Vagina (tissue), 2 donors: ENCODE measurements around the gene XK. TPM values are rescaled to one million over a fixed set of nuclear protein-coding genes. Genes with fewer than 3 reads are reported as not detected.

Source experiments
- DNase-seq, 2 donors: peaks; one replicate each; pipeline ENCODE4 v3.0.0-alpha.2; 2017; ENCODE audit errors: extremely low spot score in 2 of 2
- H3K27ac ChIP-seq: fragments of 200-600 bp; sonication (generic); one replicate; pipeline ENCODE4 v1.5.1; 2019
- H3K27me3 ChIP-seq: fragments of 200-600 bp; sonication (generic); one replicate; pipeline ENCODE4 v1.5.1; 2019
- H3K36me3 ChIP-seq, 2 donors: fragments of 200-600 bp; sonication (generic); one replicate each; pipeline ENCODE4 v1.5.1; 2017 to 2019
- H3K4me1 ChIP-seq: fragments of 200-600 bp; sonication (generic); one replicate; pipeline ENCODE4 v1.5.1; 2019
- H3K4me3 ChIP-seq, 2 donors: fragments of 200-600 bp; sonication (generic); 1 replicate in 1 of 2; 2 replicates in 1 of 2; pipeline ENCODE4 v1.5.1; 2016 to 2019
- H3K9me3 ChIP-seq: fragments of 200-600 bp; sonication (generic); one replicate; pipeline ENCODE4 v1.5.1; 2019
- CTCF ChIP-seq, 3 experiments: fragments of 450-650 bp in 2 of 3; fragments of 200-600 bp in 1 of 3; sonication (generic) in 1 of 3; IDR thresholded peaks; one replicate each; pipeline ENCODE4 v1.5.1; 2017 to 2019; ENCODE audit warnings: antibody characterized with exemption in 3 of 3, mild to moderate bottlenecking in 2 of 3, moderate library complexity in 2 of 3
- POLR2A ChIP-seq, 2 donors: fragments of 450-650 bp; IDR thresholded peaks; one replicate each; pipeline ENCODE4 v1.6.1; 2017; ENCODE audit warnings: antibody characterized with exemption in 2 of 2, mild to moderate bottlenecking in 2 of 2, moderate library complexity in 2 of 2
- POLR2AphosphoS5 ChIP-seq, 2 donors: sonication (generic); formaldehyde crosslinking; IDR thresholded peaks; one replicate each; pipeline ENCODE4 v1.9.0; 2017; ENCODE audit warnings: antibody characterized with exemption in 2 of 2, mild to moderate bottlenecking in 2 of 2, low read depth in 1 of 2; ENCODE audit not compliant: insufficient read depth in 1 of 2
- intact Hi-C: fragments of 100-400 bp; cut with DNase I; formaldehyde crosslinking; loops from one replicate; pipeline ENCODE4 v1.15.1; 2023
- total RNA-seq: library from RNA; depleted of rRNA; stranded (reverse); fragments of >200 nt; gene quantifications from one replicate; pipeline ENCODE4 v1.2.3, GENCODE V29; 2016

The XK gene
- total RNA-seq: 2.0 TPM

- no peaks in the 10 kb centered on the region for H3K4me1 ChIP-seq
- intact Hi-C loops: no loop called here
- H3K27ac ChIP-seq: peak within 1 kb of the TSS; percentile 26
- no peak for DNase-seq
- no peaks in the 10 kb centered on the region for H3K27me3 ChIP-seq
- H3K9me3 ChIP-seq: no peaks in the 10 kb centered on the region
- H3K36me3 ChIP-seq: no peaks in the 10 kb centered on the region
- TF ChIP-seq POLR2AphosphoS5 (IDR thresholded peaks at IDR 0.05; ENCODE audit: insufficient read depth in 1 of 2, low read depth in 1 of 2): no peak
- TF ChIP-seq POLR2A (IDR thresholded peaks at IDR 0.05): no peak
- no peak for TF ChIP-seq CTCF (IDR thresholded peaks at IDR 0.05)
- H3K4me3 ChIP-seq: peak within 1 kb of the TSS; percentile 40 to 43
Measured at GRCh38 chrX:37685381-37686359, at the start of gene XK. Gene XK (plus strand): TSS chrX:37685791. CDS start chrX:37685962, 171 bp downstream.

- intact Hi-C loops: no loop called here
- no peaks in the 10 kb centered on the region for H3K36me3 ChIP-seq
- TF ChIP-seq POLR2AphosphoS5 (IDR thresholded peaks at IDR 0.05; ENCODE audit: insufficient read depth in 1 of 2, low read depth in 1 of 2): no peak
- TF ChIP-seq POLR2A (IDR thresholded peaks at IDR 0.05): no peak
- no peak for TF ChIP-seq CTCF (IDR thresholded peaks at IDR 0.05)
- no peak for DNase-seq
- no peaks in the 10 kb centered on the region for H3K4me1 ChIP-seq
- no peak overlapping the region for H3K27ac ChIP-seq
- no peaks in the 10 kb centered on the region for H3K27me3 ChIP-seq
- no peaks in the 10 kb centered on the region for H3K9me3 ChIP-seq
- H3K4me3 ChIP-seq: no peak overlapping the region
Measured at GRCh38 chrX:37638047-37638446, 47.5 kb upstream of the XK start.

- no peaks in the 10 kb centered on the region for H3K4me1 ChIP-seq
- H3K27me3 ChIP-seq: no peaks in the 10 kb centered on the region
- no peaks in the 10 kb centered on the region for H3K9me3 ChIP-seq
- TF ChIP-seq POLR2A (IDR thresholded peaks at IDR 0.05) (no peak), POLR2AphosphoS5 (IDR thresholded peaks at IDR 0.05; ENCODE audit: insufficient read depth in 1 of 2, low read depth in 1 of 2) (no peak), CTCF (IDR thresholded peaks at IDR 0.05) (no peak)
- H3K27ac ChIP-seq: no peak overlapping the region
- H3K4me3 ChIP-seq: no peak overlapping the region
- H3K36me3 ChIP-seq: no peaks in the 10 kb centered on the region
- intact Hi-C loops: no loop called here
- DNase-seq: no peak
Measured at GRCh38 chrX:37640142-37640541, 45.4 kb upstream of the XK start.

- TF ChIP-seq POLR2AphosphoS5 (IDR thresholded peaks at IDR 0.05; ENCODE audit: insufficient read depth in 1 of 2, low read depth in 1 of 2) (no peak), CTCF (IDR thresholded peaks at IDR 0.05) (no peak), POLR2A (IDR thresholded peaks at IDR 0.05) (no peak)
- Histone ChIP-seq H3K27me3 (no peaks in the 10 kb centered on the region), H3K4me3 (no peak overlapping the region), H3K4me1 (no peaks in the 10 kb centered on the region), H3K36me3 (no peaks in the 10 kb centered on the region), H3K27ac (no peak overlapping the region), H3K9me3 (no peaks in the 10 kb centered on the region)
- DNase-seq: no peak
- intact Hi-C loops: no loop called here
Measured at GRCh38 chrX:37641859-37642258, 43.7 kb upstream of the XK start.
